ENCODE measurements around the gene CRHR1. TPM values are rescaled to one million over a fixed set of nuclear protein-coding genes. Genes with fewer than 3 reads are reported as not detected.

The CRHR1 gene
- total RNA-seq, 1 experiment from 2014 or later, result 0.15 TPM

DNA sequence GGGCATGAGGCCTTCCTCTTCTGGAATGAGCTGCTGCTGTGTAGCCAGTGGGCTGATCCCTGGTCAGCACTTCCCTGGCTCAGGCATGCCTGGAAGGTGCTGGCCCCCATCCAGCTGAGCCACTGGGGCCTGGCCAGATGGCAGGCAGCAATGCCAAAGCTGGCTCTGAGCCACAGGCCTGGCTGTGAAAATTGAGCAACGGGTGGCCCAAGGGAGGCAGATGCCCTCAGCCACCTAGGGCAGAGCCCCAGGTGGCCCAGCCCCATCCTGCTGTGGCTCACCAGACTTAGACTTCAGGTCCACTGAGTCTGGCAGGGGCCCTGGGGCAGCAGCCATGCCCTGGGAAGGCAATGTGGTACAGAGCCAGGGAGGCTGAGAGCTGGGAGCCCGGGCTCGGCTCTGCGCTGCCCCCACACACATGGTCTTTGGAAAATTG is 8.5 kb upstream of the CRHR1 start:
- Histone ChIP-seq H3K27me3 (ENCODE audit: control insufficient read depth, insufficient read depth, low read length) (no peaks in the 10 kb centered on the region), H3K36me3 (ENCODE audit: control insufficient read depth, insufficient read depth, low read length) (no peaks in the 10 kb centered on the region), H3K4me1 (ENCODE audit: control insufficient read depth, insufficient read depth, low read length) (no peaks in the 10 kb centered on the region), H3K4me3 (ENCODE audit: low read depth in 2 of 2, low read length in 2 of 2) (no peak overlapping the region), H3K27ac (ENCODE audit: low read length) (no peak overlapping the region), H3K9me3 (ENCODE audit: control insufficient read depth, insufficient read depth, low read depth, low read length) (no peaks in the 10 kb centered on the region)
- BruUV-seq (replicated peaks), result no TSS peak
- ATAC-seq, result no peak
- CTCF ChIA-PET, result no interaction called here
- no peak for DNase-seq (ENCODE audit: low read depth, low spot score)
- intact Hi-C loops (cut with micrococcal nuclease; ENCODE audit: unreplicated experiment), result no loop called here
- POLR2A ChIA-PET, result no interaction called here
- TF ChIP-seq POLR2AphosphoS5 (IDR thresholded peaks at IDR 0.05; ENCODE audit: low read depth, low read length) (no peak), TCF7L2 (IDR thresholded peaks at IDR 0.05; ENCODE audit: low read depth, low read length) (no peak), SIN3A (IDR thresholded peaks at IDR 0.05; ENCODE audit: borderline replicate concordance, insufficient read depth, low read depth, low read length) (no peak)
- TF ChIP-seq, protein P1, sequence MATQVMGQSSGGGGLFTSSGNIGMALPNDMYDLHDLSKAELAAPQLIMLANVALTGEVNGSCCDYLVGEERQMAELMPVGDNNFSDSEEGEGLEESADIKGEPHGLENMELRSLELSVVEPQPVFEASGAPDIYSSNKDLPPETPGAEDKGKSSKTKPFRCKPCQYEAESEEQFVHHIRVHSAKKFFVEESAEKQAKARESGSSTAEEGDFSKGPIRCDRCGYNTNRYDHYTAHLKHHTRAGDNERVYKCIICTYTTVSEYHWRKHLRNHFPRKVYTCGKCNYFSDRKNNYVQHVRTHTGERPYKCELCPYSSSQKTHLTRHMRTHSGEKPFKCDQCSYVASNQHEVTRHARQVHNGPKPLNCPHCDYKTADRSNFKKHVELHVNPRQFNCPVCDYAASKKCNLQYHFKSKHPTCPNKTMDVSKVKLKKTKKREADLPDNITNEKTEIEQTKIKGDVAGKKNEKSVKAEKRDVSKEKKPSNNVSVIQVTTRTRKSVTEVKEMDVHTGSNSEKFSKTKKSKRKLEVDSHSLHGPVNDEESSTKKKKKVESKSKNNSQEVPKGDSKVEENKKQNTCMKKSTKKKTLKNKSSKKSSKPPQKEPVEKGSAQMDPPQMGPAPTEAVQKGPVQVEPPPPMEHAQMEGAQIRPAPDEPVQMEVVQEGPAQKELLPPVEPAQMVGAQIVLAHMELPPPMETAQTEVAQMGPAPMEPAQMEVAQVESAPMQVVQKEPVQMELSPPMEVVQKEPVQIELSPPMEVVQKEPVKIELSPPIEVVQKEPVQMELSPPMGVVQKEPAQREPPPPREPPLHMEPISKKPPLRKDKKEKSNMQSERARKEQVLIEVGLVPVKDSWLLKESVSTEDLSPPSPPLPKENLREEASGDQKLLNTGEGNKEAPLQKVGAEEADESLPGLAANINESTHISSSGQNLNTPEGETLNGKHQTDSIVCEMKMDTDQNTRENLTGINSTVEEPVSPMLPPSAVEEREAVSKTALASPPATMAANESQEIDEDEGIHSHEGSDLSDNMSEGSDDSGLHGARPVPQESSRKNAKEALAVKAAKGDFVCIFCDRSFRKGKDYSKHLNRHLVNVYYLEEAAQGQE (IDR thresholded peaks at IDR 0.05; ENCODE audit: insufficient read depth in 1 of 2, low read depth in 2 of 2, low read length in 1 of 2), result no peak
- TF ChIP-seq, protein P2, sequence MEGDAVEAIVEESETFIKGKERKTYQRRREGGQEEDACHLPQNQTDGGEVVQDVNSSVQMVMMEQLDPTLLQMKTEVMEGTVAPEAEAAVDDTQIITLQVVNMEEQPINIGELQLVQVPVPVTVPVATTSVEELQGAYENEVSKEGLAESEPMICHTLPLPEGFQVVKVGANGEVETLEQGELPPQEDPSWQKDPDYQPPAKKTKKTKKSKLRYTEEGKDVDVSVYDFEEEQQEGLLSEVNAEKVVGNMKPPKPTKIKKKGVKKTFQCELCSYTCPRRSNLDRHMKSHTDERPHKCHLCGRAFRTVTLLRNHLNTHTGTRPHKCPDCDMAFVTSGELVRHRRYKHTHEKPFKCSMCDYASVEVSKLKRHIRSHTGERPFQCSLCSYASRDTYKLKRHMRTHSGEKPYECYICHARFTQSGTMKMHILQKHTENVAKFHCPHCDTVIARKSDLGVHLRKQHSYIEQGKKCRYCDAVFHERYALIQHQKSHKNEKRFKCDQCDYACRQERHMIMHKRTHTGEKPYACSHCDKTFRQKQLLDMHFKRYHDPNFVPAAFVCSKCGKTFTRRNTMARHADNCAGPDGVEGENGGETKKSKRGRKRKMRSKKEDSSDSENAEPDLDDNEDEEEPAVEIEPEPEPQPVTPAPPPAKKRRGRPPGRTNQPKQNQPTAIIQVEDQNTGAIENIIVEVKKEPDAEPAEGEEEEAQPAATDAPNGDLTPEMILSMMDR (IDR thresholded peaks at IDR 0.05), result no peak
- in situ Hi-C loops (cut with HindIII; ENCODE audit: low pct_unique_long_range_greater_than_20kb, low sequenced_read_pairs), result no loop called here

DNA sequence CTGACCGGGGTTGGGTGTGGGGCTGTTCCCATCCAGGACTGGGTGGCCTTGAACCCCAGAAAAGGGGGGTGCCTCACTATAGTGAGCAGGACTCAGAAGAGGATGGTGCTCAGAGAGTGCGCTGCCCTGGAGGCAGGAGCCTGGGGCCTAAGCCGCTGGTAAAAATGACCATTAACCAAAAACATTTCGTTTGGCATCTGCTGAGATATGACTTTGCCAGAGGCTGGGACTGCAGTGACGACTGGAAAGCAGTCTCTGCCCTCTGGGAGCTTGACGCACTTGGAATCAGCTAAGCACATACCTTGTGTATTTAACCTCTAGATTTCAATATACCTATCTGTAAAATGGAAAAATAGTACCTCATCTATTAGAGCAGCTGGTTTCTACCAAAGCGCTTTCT is 7.2 kb upstream of the CRHR1 start:
- no peak overlapping the region for H3K27ac ChIP-seq (ENCODE audit: low read length)
- no peak overlapping the region for H3K4me3 ChIP-seq (ENCODE audit: low read depth in 2 of 2, low read length in 2 of 2)
- POLR2A ChIA-PET, result no interaction called here
- no peaks in the 10 kb centered on the region for H3K4me1 ChIP-seq (ENCODE audit: control insufficient read depth, insufficient read depth, low read length)
- no peak for DNase-seq (ENCODE audit: low read depth, low spot score)
- intact Hi-C loops (cut with micrococcal nuclease; ENCODE audit: unreplicated experiment) (no loop called here), in situ Hi-C loops (cut with HindIII; ENCODE audit: low pct_unique_long_range_greater_than_20kb, low sequenced_read_pairs) (no loop called here)
- no peaks in the 10 kb centered on the region for H3K27me3 ChIP-seq (ENCODE audit: control insufficient read depth, insufficient read depth, low read length)
- H3K36me3 ChIP-seq (ENCODE audit: control insufficient read depth, insufficient read depth, low read length), result no peaks in the 10 kb centered on the region
- H3K9me3 ChIP-seq (ENCODE audit: control insufficient read depth, insufficient read depth, low read depth, low read length), result no peaks in the 10 kb centered on the region
- CTCF ChIA-PET, result no interaction called here
- TF ChIP-seq, protein P2 (IDR thresholded peaks at IDR 0.05), result no peak
- TF ChIP-seq SIN3A (IDR thresholded peaks at IDR 0.05; ENCODE audit: borderline replicate concordance, insufficient read depth, low read depth, low read length), result no peak
- TF ChIP-seq, protein P1 (IDR thresholded peaks at IDR 0.05; ENCODE audit: insufficient read depth in 1 of 2, low read depth in 2 of 2, low read length in 1 of 2), result no peak
- BruUV-seq (replicated peaks), result no TSS peak
- no peak for ATAC-seq

Measured in Panc1 (cell line).